GM18867 (cell line): ENCODE measurements around the gene LMO3.

ENCODE experiments used
- ATAC-seq: cut with Tn5 transposase; IDR thresholded peaks from one replicate; pipeline ENCODE4 v1.9.1; 2021; ENCODE audit warnings: mild to moderate bottlenecking, moderate library complexity; ENCODE audit not compliant: unreplicated experiment

Gene LMO3

GRCh38 chr12:16606117-16606200, at the start of gene LMO3:
Gene LMO3 (minus strand): TSS chr12:16606162. CDS start chr12:16600860, 5,302 bp downstream.
- ATAC-seq = no peak

GRCh38 chr12:16636435-16637055, 30.6 kb upstream of the LMO3 start:
- ATAC-seq = peak; percentile 95

- no peak for ATAC-seq
Observed at GRCh38 chr12:16634786-16635185, 28.8 kb upstream of the LMO3 start.

GRCh38 chr12:16626991-16627390, 21.0 kb upstream of the LMO3 start:
- ATAC-seq = no peak

GRCh38 chr12:16622338-16622737, 16.4 kb upstream of the LMO3 start:
- ATAC-seq = peak; percentile 87

- no peak for ATAC-seq
Observed at GRCh38 chr12:16619537-16619936, 13.6 kb upstream of the LMO3 start.

- no peak for ATAC-seq
Observed at GRCh38 chr12:16618256-16618655, 12.3 kb upstream of the LMO3 start.

GRCh38 chr12:16613199-16613598, 7.2 kb upstream of the LMO3 start:
- no peak for ATAC-seq

GRCh38 chr12:16612647-16613046, 6.7 kb upstream of the LMO3 start:
- no peak for ATAC-seq

- peak; percentile 66 for ATAC-seq
Observed at GRCh38 chr12:16611146-16611545, 5.2 kb upstream of the LMO3 start.

GRCh38 chr12:16610743-16611142, 4.8 kb upstream of the LMO3 start:
- ATAC-seq = no peak

GRCh38 chr12:16610001-16610585, 4.1 kb upstream of the LMO3 start:
- no peak for ATAC-seq

- no peak for ATAC-seq
Observed at GRCh38 chr12:16608946-16609539, 3.1 kb upstream of the LMO3 start.

GRCh38 chr12:16607906-16608775, 2.2 kb upstream of the LMO3 start:
- ATAC-seq = no peak

GRCh38 chr12:16606991-16607390, 1.0 kb upstream of the LMO3 start:
- ATAC-seq = no peak

GRCh38 chr12:16606201-16606849, 363 bp upstream of the LMO3 start:
- ATAC-seq = peak; percentile 52

- ATAC-seq = no peak
Observed at GRCh38 chr12:16605642-16606116, 283 bp downstream of the LMO3 start.

GRCh38 chr12:16604596-16605252, 1.2 kb downstream of the LMO3 start:
- ATAC-seq = no peak

GRCh38 chr12:16603916-16604575, 1.9 kb downstream of the LMO3 start:
- no peak for ATAC-seq

GRCh38 chr12:16603260-16603915, 2.6 kb downstream of the LMO3 start:
- no peak for ATAC-seq
